Muscle of arm (tissue), 12 donors: Measurements from ENCODE around the gene RABAC1. TPM values are rescaled to one million over a fixed set of nuclear protein-coding genes. Genes with fewer than 3 reads are reported as not detected.
"Not testable (repeated sequence)": the region's sequence is repeated elsewhere in the genome, so short reads cannot be mapped to it uniquely, and the experiment has no call there.

ENCODE experiments used
- DNase-seq: peaks from one replicate; pipeline ENCODE4 v3.0.0-alpha.2; 2013
- polyA plus RNA-seq, 12 donors: library from polyadenylated mRNA; unstranded; fragments of 120-200 nt; gene quantifications; one replicate each; pipeline ENCODE4 v1.2.1, GENCODE V29; 2013; ENCODE audit not compliant: insufficient read length in 12 of 12

RABAC1 gene
- polyA plus RNA-seq, 12 donors: 39.4 to 104 (median 56.4) TPM; not detected in 1

- no peak for DNase-seq
Observed at GRCh38 chr19:41918653-41919244, 40.4 kb downstream of the RABAC1 start.

DNA sequence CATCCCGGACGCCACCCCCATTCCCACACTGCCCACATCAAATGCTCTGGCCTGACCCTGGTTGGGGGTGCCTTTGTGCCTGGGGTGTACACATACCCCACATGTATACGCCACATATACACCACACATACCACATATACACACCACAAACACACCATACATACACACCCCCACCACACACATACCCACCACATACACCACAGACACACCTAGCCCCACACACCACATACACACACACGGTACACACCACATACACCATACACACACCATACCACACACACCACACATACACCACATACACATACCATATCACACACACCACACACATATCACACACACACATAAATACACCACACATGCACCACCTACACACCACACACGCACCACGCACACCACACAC lies 41.0 kb downstream of the RABAC1 start:
- DNase-seq: no peak

DNA sequence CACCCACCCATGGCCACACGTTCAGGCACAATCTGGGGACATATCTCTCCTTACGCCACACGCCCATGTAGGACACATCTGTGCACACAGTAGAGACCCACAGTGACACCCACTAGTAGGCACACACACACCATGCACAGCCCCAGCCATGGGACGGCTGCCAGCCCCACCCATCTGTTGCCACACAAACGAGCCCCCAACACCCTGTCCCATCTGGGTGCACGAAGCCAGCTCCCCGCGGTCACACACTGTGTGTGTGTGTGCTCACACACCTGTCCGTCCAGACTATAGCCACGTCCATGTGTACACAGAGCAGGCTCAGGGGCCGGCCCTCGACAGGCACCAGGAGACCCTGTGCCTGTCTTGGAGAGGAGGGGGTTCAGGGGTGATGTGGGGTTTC lies 41.4 kb downstream of the RABAC1 start:
- no peak for DNase-seq

DNA sequence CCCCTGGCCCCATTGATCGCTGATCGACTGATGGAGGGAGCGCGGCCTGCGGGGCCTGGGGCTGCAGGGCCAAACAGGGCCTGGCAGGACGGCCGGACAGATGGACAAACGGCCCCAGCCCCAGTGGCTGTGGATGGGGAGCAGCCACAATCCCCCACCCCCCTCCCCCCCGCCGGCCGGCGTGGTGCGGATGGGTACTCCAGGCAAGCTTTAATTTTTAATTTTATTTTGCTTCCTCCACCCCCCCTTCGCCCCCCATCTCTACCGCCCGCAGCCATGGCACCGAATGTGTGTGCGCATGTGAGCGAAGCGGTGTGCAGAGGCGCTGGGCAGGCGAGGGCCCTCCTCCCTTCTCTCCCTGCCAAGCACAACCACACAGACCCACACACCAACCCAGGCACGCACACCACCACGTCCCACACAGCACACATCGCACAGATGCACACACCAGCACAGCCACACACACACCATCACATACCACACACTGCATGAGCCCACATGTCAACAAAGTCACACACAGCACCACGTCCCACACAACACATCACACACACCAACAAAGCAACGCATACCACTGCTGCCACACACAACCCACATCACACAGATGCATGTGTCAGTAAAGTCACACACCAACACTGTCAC lies 43.2 kb downstream of the RABAC1 start:
- no peak for DNase-seq

GRCh38 chr19:41915021-41915775 lies 43.9 kb downstream of the RABAC1 start:
- no peak for DNase-seq

DNA sequence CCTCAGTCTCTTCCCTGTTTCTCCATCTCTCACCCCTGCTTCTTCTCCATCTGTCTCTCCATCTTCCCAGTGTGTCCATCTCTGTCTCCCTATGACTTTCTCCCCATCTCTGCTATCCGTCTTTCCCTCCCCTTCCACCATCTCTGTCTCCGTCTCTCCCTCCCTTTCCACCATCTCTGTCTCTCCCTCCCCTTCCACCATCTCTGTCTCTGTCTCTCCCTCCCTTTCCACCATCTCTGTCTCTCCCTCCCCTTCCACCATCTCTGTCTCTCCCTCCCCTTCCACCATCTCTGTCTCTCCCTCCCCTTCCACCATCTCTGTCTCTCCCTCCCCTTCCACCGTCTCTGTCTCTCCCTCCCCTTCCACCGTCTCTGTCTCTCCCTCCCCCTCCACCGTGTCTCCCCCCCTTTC lies 44.7 kb downstream of the RABAC1 start:
- DNase-seq: not testable (repeated sequence)

DNA sequence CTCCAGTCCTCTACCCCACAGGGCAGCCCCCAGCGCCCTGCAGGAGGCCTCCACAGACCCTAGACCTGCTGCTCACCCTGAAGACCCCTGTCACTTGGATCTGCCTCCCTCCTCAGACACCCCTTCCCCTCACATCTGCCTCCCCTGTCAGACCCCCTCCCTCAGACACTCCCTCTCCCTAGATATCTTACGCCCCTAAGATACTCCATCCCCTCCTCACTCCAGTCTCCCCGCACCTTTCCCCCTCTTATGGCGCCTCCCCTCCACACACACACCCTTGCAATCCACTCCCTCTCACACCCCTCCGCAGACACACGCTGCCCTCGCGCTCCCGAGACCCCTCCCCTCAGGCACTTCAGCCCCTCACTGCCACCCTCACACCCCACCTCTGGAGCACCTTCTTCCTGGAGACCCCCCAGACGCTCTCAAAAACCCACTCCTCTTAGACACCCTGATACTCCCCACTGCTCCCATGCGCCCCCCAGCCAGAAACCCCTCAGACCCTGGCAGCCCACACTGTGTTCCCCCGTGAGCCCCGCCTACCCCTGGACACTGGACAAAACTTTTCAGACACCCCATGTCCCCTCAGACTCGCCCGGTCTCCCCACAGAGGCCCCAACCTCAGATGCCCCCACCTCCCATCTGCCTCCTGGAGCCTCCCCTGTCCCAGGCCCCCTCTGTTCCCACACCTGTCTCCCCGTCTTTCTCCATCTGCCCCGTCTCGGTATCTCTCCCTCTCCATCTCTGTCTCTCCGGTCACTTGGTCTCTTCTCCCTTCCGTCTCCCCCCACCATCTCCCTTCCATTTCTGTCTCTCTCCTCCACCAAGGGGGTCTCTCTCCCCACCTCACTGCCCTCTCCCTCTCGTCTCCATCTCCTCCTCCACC lies 45.3 kb downstream of the RABAC1 start:
- no peak for DNase-seq

DNA sequence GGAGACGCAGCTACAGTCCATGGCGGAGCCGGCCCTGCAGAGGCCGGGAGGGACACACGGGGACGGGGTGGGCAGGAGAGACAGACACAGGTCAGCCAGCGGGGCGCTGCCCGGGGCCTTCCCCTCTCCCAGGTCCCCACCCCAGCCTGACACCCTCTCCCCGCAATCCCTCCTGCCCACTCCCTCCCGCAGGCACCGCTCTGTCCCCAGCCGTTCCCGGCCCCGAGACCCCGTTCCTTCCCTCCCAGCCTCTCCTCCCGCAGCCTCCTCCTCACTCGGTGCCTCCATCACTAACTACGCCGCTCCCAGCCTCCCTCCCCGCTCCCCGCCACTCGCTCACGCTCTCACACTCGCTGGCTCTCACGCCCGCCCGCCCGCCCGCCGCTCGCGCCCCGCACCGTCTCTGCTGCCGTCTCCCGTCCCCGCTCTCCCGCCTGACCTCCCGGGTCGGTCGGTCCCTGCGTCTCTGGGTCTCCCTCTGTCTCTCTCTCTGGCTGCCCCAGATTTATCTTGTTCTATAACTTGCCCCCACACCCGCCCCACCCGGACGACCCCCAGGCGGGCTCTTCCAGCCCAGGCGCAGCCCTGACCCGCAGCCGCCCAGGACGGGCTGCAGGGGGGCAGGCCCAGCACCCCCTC lies 46.1 kb downstream of the RABAC1 start:
- no peak for DNase-seq

- DNase-seq: no peak
Observed at GRCh38 chr19:41911889-41912731, 47.0 kb downstream of the RABAC1 start.

GRCh38 chr19:41910992-41911888 lies 47.9 kb downstream of the RABAC1 start:
- no peak for DNase-seq

- no peak for DNase-seq
Observed at GRCh38 chr19:41910240-41910991, 48.7 kb downstream of the RABAC1 start.

- no peak for DNase-seq
Observed at GRCh38 chr19:41909706-41910105, 49.4 kb downstream of the RABAC1 start.

GRCh38 chr19:41908724-41909464 lies 50.2 kb downstream of the RABAC1 start:
- no peak for DNase-seq

DNA sequence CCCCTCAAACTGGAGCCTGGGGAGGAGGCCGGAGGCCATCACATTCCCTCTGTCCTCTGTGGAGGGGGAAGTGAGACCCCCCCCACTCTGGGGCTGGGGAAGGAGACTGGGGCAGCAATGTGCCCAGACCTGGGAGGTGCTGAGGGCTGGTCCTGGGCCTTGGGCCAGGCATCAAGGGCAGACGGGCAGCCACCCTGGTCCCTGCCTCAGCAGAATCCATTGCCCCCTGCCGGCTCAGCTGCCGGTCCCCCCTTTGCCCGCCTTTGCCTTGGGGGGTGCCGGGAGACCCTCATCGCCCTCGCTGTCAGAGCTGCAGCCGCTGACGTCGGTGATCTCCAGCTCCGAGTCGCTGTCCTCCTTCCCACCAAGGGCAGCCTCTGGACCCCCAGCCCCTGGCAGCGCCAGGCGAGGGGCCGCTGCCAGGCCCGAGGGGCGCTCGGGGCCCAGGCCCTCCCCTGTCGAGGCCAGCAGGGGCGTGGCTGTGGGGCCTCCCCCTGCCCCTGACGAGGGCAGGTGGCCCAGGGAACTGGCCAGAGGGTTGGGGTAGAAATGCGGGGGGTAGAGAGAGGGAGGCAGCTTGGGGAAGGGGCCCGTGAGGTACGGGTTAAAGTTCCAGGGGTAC lies 51.0 kb downstream of the RABAC1 start:
- no peak for DNase-seq

DNA sequence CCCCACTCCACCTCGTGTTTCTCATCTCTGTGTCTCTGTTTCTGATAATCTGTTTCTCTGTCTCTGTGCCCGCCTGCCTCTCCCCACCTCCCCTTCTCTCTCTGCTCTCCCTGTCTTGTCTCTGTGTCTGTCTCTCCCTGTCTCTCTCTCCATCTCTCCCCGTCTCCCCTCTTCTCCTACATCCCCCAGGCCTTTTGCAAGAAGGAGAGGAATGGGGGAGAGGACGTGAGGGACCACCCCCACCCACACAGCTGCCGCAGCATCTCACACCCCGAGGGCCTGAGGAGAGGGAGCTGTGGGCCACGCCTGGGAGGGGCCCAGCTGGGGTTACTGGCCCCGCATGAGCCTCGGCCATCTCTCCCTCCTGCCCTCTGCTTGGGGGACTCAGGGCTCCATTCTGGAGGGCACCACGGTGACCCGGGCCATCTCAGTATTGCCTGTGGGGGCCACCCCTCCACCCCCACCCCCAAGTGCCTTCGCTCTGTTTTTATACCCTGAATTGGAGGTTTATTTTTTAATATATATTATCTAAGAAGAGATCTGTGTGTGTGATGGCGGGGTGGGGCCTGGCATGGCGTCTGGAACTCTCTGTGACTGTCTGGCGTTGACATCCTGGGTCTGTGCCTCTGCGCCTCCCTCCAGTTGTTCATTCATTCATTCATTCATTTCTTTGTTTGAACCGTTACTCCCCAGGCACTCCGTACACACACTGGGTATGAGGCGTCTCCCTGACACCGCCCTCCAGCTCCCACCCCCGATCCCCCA lies 52.0 kb downstream of the RABAC1 start:
- no peak for DNase-seq
